ENCODE results near the gene FOXN3. TPM values are rescaled to one million over a fixed set of nuclear protein-coding genes. Genes with fewer than 3 reads are reported as not detected.

Gene FOXN3
- total and polyA plus RNA-seq, 10 of the 15 experiments (the other 5 are each of a cell fraction or from before 2014, with no cell fraction given): 4.5 to 68.9 (median 29.7) TPM

DNA sequence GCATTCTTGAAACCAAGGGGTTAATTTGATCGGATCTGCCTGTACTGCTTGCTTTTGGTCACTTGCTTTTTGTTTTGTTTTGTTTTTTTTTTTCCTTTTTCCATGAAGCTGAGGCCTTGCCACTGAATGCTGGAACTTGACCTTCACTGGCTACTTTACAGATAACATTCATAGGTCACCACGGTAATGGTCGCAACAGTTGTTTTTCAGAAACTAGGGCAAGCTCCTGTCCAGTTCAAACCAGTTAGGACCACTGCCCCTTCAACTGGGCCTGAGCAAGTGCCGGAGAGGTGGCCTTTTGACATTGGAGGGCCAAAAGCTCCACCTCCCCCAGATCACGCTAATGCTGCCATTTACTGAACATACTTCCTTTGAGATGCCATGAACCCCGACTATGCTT lies 147.6 kb downstream of the FOXN3 start (continued):
- no peak for TF ChIP-seq NKRF (conservative IDR thresholded peaks at IDR 0.05)
- no peak for TF ChIP-seq BRCA1 (IDR thresholded peaks at IDR 0.05; ENCODE audit: low read depth, low read length)
- TF ChIP-seq MEF2B (IDR thresholded peaks at IDR 0.05; ENCODE audit: partially characterized antibody, poor library complexity, severe bottlenecking): no peak
- TF ChIP-seq, protein P1, sequence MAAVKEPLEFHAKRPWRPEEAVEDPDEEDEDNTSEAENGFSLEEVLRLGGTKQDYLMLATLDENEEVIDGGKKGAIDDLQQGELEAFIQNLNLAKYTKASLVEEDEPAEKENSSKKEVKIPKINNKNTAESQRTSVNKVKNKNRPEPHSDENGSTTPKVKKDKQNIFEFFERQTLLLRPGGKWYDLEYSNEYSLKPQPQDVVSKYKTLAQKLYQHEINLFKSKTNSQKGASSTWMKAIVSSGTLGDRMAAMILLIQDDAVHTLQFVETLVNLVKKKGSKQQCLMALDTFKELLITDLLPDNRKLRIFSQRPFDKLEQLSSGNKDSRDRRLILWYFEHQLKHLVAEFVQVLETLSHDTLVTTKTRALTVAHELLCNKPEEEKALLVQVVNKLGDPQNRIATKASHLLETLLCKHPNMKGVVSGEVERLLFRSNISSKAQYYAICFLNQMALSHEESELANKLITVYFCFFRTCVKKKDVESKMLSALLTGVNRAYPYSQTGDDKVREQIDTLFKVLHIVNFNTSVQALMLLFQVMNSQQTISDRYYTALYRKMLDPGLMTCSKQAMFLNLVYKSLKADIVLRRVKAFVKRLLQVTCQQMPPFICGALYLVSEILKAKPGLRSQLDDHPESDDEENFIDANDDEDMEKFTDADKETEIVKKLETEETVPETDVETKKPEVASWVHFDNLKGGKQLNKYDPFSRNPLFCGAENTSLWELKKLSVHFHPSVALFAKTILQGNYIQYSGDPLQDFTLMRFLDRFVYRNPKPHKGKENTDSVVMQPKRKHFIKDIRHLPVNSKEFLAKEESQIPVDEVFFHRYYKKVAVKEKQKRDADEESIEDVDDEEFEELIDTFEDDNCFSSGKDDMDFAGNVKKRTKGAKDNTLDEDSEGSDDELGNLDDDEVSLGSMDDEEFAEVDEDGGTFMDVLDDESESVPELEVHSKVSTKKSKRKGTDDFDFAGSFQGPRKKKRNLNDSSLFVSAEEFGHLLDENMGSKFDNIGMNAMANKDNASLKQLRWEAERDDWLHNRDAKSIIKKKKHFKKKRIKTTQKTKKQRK (IDR thresholded peaks at IDR 0.05; ENCODE audit: low read depth, low read length): no peak
- TF ChIP-seq NFIC (IDR thresholded peaks at IDR 0.05; ENCODE audit: low read depth, low read length): no peak
- TF ChIP-seq MXI1 (IDR thresholded peaks at IDR 0.05; ENCODE audit: low read depth, low read length): no peak

GRCh38 chr14:89268514-89268913 lies 148.5 kb downstream of the FOXN3 start:
- Histone ChIP-seq H3K79me2 (ENCODE audit: control insufficient read depth, insufficient read depth, low read length) (peaks cover 25% of the 10 kb centered on the region), H4K20me1 (ENCODE audit: control insufficient read depth, insufficient read depth) (no peaks in the 10 kb centered on the region), H3K36me3 (ENCODE audit: control insufficient read depth in 2 of 2, insufficient read depth in 2 of 2, low read length in 1 of 2) (peaks cover 1 to 4% of the 10 kb centered on the region in 2 experiments), H3K9ac (ENCODE audit: control insufficient read depth, insufficient read depth, low read length) (no peak overlapping the region; the same call in 1 of the 2 replicates), H3K4me2 (ENCODE audit: control insufficient read depth, insufficient read depth) (no peak overlapping the region; the same call in 1 of the 2 replicates), H3K4me1 (ENCODE audit: control insufficient read depth, insufficient read depth, low read length) (peaks cover 46% of the 10 kb centered on the region), H3K27me3 (replicated peaks in 1 of 2; ENCODE audit: control insufficient read depth in 2 of 2, insufficient read depth in 2 of 2, low read length in 1 of 2) (no peaks in the 10 kb centered on the region), H3K9me3 (replicated peaks; ENCODE audit: control insufficient read depth, insufficient read depth, low read length) (no peaks in the 10 kb centered on the region), H3K4me3 (no peak overlapping the region), H3K27ac (ENCODE audit: control insufficient read depth, insufficient read depth) (no peak overlapping the region), H2AFZ (ENCODE audit: control insufficient read depth, low read depth, low read length) (no peak overlapping the region)
- ChIA-PET SMC1A (ENCODE audit: uncharacterized antibody, unreplicated experiment) (interaction anchor here (1.0 to 1.7 kb wide), 4 partner anchors 8 to 96 kb away, joined by 3 to 5 read pairs (median 4); no protein-coding TSS in a partner anchor), CTCF (interaction anchor here (0.8 kb wide), 1 partner anchor 138 kb away, joined by 4 read pairs; no protein-coding TSS in a partner anchor), POLR2A (interaction anchor here (0.5 to 1.3 kb wide), 2 partner anchors 20 to 244 kb away, joined by 3 read pairs; no protein-coding TSS in a partner anchor), RAD21 (ENCODE audit: unreplicated experiment) (interaction anchor here (1.4 kb wide), 1 partner anchor 35 kb away, joined by 4 read pairs; no protein-coding TSS in a partner anchor)
- no TSS peak for BruUV-seq (replicated peaks)
- FAIRE-seq (no peak), DNase-seq (ENCODE audit: low read depth, low spot score) (no peak), ATAC-seq (no peak)
- in situ Hi-C loops (cut with MboI) (no loop called here), intact Hi-C loops (cut with micrococcal nuclease; ENCODE audit: unreplicated experiment) (no loop called here)
- WGBS (ENCODE audit: insufficient coverage, insufficient replicate concordance, low lambda C conversion rate, missing lambda C conversion rate): 96% methylated on average over 5 of the region's 5 CpGs
- TF ChIP-seq CREB1 (IDR thresholded peaks at IDR 0.05; ENCODE audit: low read depth) (no peak), SKIL (IDR thresholded peaks at IDR 0.05; ENCODE audit: low read depth, poor library complexity, severe bottlenecking) (no peak), KDM1A (IDR thresholded peaks at IDR 0.05; ENCODE audit: borderline replicate concordance) (no peak), SMARCA5 (IDR thresholded peaks at IDR 0.05) (no peak), BMI1 (IDR thresholded peaks at IDR 0.05; ENCODE audit: borderline replicate concordance) (no peak), ZNF384 (IDR thresholded peaks at IDR 0.05; ENCODE audit: borderline replicate concordance, low read depth, low read length) (no peak), CBFB (IDR thresholded peaks at IDR 0.05; ENCODE audit: low read depth) (no peak), TCF7 (IDR thresholded peaks at IDR 0.05; ENCODE audit: borderline replicate concordance) (no peak), EZH2 (IDR thresholded peaks at IDR 0.05; ENCODE audit: borderline replicate concordance, control insufficient read depth, low read depth, low read length) (no peak), ZBED1 (IDR thresholded peaks at IDR 0.05; ENCODE audit: borderline replicate concordance) (no peak), HDAC6 (IDR thresholded peaks at IDR 0.05; ENCODE audit: unreplicated experiment) (no peak)
